WTC11 (cell line): ENCODE measurements around the gene ACTR6. TPM values are rescaled to one million over a fixed set of nuclear protein-coding genes. Genes with fewer than 3 reads are reported as not detected.

Experiments
- ATAC-seq: fragments of 200-7000 bp; cut with Tn5 transposase; 2 replicates; pipeline ENCODE4 v1.10.0; 2021; ENCODE audit warnings: mild to moderate bottlenecking, moderate library complexity
- CTCF ChIA-PET: fragments of 300-600 bp; sonication (Branson Sonifier 250); formaldehyde crosslinking; loops from one replicate; lab custom pipeline; 2021; ENCODE audit warnings: antibody characterized with exemption; lab: Charles Lee
- POLR2A ChIA-PET: fragments of 350-600 bp; sonication (Branson Sonifier 250); formaldehyde crosslinking; loops from one replicate; lab custom pipeline; 2021; ENCODE audit warnings: antibody characterized with exemption; lab: Charles Lee
- DNase-seq: peaks from one replicate; pipeline ENCODE4 v3.0.0; 2021; ENCODE audit warnings: low spot score
- H3K27ac Mint-ChIP-seq: 2 replicates; pipeline ENCODE4 v1.8.0; 2021; ENCODE audit warnings: mixed read lengths
- H3K27me3 Mint-ChIP-seq: 2 replicates; pipeline ENCODE4 v1.8.0; 2021; ENCODE audit warnings: low read depth, mild to moderate bottlenecking, moderate library complexity, mixed read lengths
- H3K36me3 Mint-ChIP-seq: 2 replicates; pipeline ENCODE4 v1.8.0; 2021; ENCODE audit warnings: mixed read lengths
- H3K4me1 Mint-ChIP-seq: 2 replicates; pipeline ENCODE4 v1.8.0; 2022; ENCODE audit warnings: mixed read lengths
- H3K4me3 Mint-ChIP-seq: 2 replicates; pipeline ENCODE4 v1.8.0; 2021; ENCODE audit warnings: mild to moderate bottlenecking, moderate library complexity, mixed read lengths
- H3K9me3 Mint-ChIP-seq: 2 replicates; pipeline ENCODE4 v1.8.0; 2021; ENCODE audit warnings: mixed read lengths
- CBFB ChIP-seq: sonication (generic); formaldehyde crosslinking; IDR thresholded peaks from 2 replicates; pipeline ENCODE4 v1.8.1; 2022; ENCODE audit warnings: mild to moderate bottlenecking, low read depth, missing genetic modification reagents
- CREM ChIP-seq: sonication (generic); formaldehyde crosslinking; IDR thresholded peaks from 2 replicates; pipeline ENCODE4 v1.8.1; 2022; ENCODE audit warnings: mild to moderate bottlenecking, missing genetic modification reagents, moderate library complexity
- KAT7 ChIP-seq: sonication (generic); formaldehyde crosslinking; IDR thresholded peaks from 2 replicates; pipeline ENCODE4 v1.8.1; 2023; ENCODE audit warnings: missing genetic modification reagents, mild to moderate bottlenecking, borderline replicate concordance
- NFYB ChIP-seq: sonication (generic); formaldehyde crosslinking; conservative IDR thresholded peaks from 2 replicates; pipeline ENCODE4 v1.8.0; 2022; ENCODE audit warnings: low read depth, missing genetic modification reagents
- NR1H2 ChIP-seq: sonication (generic); formaldehyde crosslinking; IDR thresholded peaks from 2 replicates; pipeline ENCODE4 v1.9.0; 2021; ENCODE audit warnings: mild to moderate bottlenecking, moderate library complexity, missing genetic modification reagents
- PRRX2 ChIP-seq: fragments of 250-450 bp; sonication (Bioruptor Pico); IDR thresholded peaks from 2 replicates; pipeline ENCODE4 v1.8.0; 2021; ENCODE audit warnings: mild to moderate bottlenecking
- RELA ChIP-seq: sonication (generic); formaldehyde crosslinking; IDR thresholded peaks from 2 replicates; pipeline ENCODE4 v1.8.1; 2022; ENCODE audit warnings: missing genetic modification reagents, mild to moderate bottlenecking, borderline replicate concordance
- SP1 ChIP-seq: sonication (generic); formaldehyde crosslinking; conservative IDR thresholded peaks from 2 replicates; pipeline ENCODE4 v1.8.1; 2022; ENCODE audit warnings: missing genetic modification reagents
- TEAD4 ChIP-seq: sonication (generic); formaldehyde crosslinking; IDR thresholded peaks from 2 replicates; pipeline ENCODE4 v1.8.0; 2022; ENCODE audit warnings: mild to moderate bottlenecking, missing genetic modification reagents
- ZNF396 ChIP-seq: fragments of 250-450 bp; sonication (Bioruptor Pico); IDR thresholded peaks from 2 replicates; pipeline ENCODE4 v1.8.0; 2021; ENCODE audit warnings: mild to moderate bottlenecking, moderate library complexity, borderline replicate concordance
- ZNF671 ChIP-seq: fragments of 250-450 bp; sonication (Bioruptor Pico); IDR thresholded peaks from 2 replicates; pipeline ENCODE4 v1.8.0; 2021; ENCODE audit warnings: mild to moderate bottlenecking
- total RNA-seq: library from RNA; stranded (reverse); gene quantifications from 3 replicates; pipeline ENCODE4 v1.2.3, GENCODE V29; 2021
- TF ChIP-seq, protein P1 (sequence below): fragments of 250-450 bp; sonication (Bioruptor Pico); IDR thresholded peaks from 2 replicates; pipeline ENCODE4 v1.9.0; 2021; ENCODE audit warnings: mild to moderate bottlenecking, borderline replicate concordance
- TF ChIP-seq, protein P2 (sequence below): sonication (generic); formaldehyde crosslinking; IDR thresholded peaks from 2 replicates; pipeline ENCODE4 v1.8.1; 2023; ENCODE audit warnings: mild to moderate bottlenecking, missing genetic modification reagents, borderline replicate concordance
- TF ChIP-seq, protein P3 (sequence below): sonication (generic); formaldehyde crosslinking; IDR thresholded peaks from 2 replicates; pipeline ENCODE4 v1.8.0; 2022; ENCODE audit warnings: missing genetic modification reagents
- TF ChIP-seq, protein P4 (sequence below): sonication (generic); formaldehyde crosslinking; IDR thresholded peaks from 2 replicates; pipeline ENCODE4 v1.8.1; 2023; ENCODE audit warnings: mild to moderate bottlenecking, missing genetic modification reagents
- TF ChIP-seq, protein P5 (sequence below): sonication (generic); formaldehyde crosslinking; IDR thresholded peaks from 2 replicates; pipeline ENCODE4 v1.8.1; 2022; ENCODE audit warnings: low read depth, missing genetic modification reagents, borderline replicate concordance

The ACTR6 gene
- total RNA-seq, 1 experiment from 2014 or later = 37.6 TPM

DNA sequence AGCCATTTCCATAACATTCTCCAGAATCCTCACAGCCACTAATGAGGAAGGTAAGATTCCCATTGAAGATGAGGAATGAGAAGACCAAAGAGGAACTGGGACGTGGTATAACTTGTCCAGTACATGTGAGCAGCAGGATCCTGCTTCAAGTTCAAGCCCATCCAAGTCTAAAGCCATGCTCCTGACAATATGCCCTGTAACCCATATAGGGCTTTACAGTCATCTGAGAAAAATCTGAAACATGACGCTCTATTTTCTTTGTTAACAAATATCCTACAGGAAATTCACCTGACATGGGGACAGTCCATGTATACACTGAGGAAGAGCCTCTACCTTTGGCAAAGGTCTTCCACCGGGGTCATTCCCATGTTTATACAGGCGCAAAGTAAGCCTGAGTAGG, 3.1 kb upstream of the ACTR6 start (continued):
- TF ChIP-seq, protein P1, sequence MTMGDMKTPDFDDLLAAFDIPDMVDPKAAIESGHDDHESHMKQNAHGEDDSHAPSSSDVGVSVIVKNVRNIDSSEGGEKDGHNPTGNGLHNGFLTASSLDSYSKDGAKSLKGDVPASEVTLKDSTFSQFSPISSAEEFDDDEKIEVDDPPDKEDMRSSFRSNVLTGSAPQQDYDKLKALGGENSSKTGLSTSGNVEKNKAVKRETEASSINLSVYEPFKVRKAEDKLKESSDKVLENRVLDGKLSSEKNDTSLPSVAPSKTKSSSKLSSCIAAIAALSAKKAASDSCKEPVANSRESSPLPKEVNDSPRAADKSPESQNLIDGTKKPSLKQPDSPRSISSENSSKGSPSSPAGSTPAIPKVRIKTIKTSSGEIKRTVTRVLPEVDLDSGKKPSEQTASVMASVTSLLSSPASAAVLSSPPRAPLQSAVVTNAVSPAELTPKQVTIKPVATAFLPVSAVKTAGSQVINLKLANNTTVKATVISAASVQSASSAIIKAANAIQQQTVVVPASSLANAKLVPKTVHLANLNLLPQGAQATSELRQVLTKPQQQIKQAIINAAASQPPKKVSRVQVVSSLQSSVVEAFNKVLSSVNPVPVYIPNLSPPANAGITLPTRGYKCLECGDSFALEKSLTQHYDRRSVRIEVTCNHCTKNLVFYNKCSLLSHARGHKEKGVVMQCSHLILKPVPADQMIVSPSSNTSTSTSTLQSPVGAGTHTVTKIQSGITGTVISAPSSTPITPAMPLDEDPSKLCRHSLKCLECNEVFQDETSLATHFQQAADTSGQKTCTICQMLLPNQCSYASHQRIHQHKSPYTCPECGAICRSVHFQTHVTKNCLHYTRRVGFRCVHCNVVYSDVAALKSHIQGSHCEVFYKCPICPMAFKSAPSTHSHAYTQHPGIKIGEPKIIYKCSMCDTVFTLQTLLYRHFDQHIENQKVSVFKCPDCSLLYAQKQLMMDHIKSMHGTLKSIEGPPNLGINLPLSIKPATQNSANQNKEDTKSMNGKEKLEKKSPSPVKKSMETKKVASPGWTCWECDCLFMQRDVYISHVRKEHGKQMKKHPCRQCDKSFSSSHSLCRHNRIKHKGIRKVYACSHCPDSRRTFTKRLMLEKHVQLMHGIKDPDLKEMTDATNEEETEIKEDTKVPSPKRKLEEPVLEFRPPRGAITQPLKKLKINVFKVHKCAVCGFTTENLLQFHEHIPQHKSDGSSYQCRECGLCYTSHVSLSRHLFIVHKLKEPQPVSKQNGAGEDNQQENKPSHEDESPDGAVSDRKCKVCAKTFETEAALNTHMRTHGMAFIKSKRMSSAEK (CRISPR knock-in tag) = no peak
- TF ChIP-seq PRRX2 (CRISPR knock-in tag) = no peak

DNA sequence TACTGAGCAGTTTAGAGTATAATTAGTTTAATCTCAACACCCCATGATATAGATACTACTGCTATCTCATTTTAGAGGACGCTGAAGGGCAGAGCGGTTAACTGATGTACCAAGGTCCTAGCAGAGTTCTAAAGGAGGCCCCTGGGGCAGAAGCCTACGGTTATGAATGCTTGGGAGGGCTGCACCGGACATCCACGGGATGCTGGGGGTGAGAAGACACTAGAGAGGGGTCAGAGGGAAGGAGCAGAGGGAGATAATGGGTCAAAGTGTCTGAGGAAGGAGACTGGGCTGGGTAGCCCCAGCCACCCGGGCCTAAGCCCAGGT, 1.6 kb upstream of the ACTR6 start:
- ATAC-seq = peak; percentile 5; the same call in 1 of the 2 replicates
- DNase-seq = no peak
- no peaks in the 10 kb centered on the region for H3K9me3 Mint-ChIP-seq
- ChIA-PET CTCF (interaction anchor here (2.5 kb wide), 1 partner anchor 45 kb away, joined by 23 read pairs; no protein-coding TSS in a partner anchor), POLR2A (no interaction called here)
- no peaks in the 10 kb centered on the region for H3K27me3 Mint-ChIP-seq
- peaks cover 14% of the 10 kb centered on the region for H3K36me3 Mint-ChIP-seq
- peaks cover 12% of the 10 kb centered on the region; the same call in 1 of the 2 replicates for H3K4me1 Mint-ChIP-seq
- peak overlapping the region; percentile 87; the same call in 1 of the 2 replicates for H3K27ac Mint-ChIP-seq
- peak overlapping the region; percentile 99 for H3K4me3 Mint-ChIP-seq
- no peak for TF ChIP-seq NR1H2 (CRISPR knock-in tag)
- no peak for TF ChIP-seq RELA
- no peak for TF ChIP-seq CBFB (CRISPR knock-in tag)
- TF ChIP-seq SP1 (CRISPR knock-in tag) = no peak
- TF ChIP-seq, protein P2, sequence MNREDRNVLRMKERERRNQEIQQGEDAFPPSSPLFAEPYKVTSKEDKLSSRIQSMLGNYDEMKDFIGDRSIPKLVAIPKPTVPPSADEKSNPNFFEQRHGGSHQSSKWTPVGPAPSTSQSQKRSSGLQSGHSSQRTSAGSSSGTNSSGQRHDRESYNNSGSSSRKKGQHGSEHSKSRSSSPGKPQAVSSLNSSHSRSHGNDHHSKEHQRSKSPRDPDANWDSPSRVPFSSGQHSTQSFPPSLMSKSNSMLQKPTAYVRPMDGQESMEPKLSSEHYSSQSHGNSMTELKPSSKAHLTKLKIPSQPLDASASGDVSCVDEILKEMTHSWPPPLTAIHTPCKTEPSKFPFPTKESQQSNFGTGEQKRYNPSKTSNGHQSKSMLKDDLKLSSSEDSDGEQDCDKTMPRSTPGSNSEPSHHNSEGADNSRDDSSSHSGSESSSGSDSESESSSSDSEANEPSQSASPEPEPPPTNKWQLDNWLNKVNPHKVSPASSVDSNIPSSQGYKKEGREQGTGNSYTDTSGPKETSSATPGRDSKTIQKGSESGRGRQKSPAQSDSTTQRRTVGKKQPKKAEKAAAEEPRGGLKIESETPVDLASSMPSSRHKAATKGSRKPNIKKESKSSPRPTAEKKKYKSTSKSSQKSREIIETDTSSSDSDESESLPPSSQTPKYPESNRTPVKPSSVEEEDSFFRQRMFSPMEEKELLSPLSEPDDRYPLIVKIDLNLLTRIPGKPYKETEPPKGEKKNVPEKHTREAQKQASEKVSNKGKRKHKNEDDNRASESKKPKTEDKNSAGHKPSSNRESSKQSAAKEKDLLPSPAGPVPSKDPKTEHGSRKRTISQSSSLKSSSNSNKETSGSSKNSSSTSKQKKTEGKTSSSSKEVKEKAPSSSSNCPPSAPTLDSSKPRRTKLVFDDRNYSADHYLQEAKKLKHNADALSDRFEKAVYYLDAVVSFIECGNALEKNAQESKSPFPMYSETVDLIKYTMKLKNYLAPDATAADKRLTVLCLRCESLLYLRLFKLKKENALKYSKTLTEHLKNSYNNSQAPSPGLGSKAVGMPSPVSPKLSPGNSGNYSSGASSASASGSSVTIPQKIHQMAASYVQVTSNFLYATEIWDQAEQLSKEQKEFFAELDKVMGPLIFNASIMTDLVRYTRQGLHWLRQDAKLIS = no peak
- no peak for TF ChIP-seq KAT7 (CRISPR knock-in tag)
- TF ChIP-seq, protein P1 (CRISPR knock-in tag) = no peak
- TF ChIP-seq ZNF671 = no peak
- TF ChIP-seq, protein P3, sequence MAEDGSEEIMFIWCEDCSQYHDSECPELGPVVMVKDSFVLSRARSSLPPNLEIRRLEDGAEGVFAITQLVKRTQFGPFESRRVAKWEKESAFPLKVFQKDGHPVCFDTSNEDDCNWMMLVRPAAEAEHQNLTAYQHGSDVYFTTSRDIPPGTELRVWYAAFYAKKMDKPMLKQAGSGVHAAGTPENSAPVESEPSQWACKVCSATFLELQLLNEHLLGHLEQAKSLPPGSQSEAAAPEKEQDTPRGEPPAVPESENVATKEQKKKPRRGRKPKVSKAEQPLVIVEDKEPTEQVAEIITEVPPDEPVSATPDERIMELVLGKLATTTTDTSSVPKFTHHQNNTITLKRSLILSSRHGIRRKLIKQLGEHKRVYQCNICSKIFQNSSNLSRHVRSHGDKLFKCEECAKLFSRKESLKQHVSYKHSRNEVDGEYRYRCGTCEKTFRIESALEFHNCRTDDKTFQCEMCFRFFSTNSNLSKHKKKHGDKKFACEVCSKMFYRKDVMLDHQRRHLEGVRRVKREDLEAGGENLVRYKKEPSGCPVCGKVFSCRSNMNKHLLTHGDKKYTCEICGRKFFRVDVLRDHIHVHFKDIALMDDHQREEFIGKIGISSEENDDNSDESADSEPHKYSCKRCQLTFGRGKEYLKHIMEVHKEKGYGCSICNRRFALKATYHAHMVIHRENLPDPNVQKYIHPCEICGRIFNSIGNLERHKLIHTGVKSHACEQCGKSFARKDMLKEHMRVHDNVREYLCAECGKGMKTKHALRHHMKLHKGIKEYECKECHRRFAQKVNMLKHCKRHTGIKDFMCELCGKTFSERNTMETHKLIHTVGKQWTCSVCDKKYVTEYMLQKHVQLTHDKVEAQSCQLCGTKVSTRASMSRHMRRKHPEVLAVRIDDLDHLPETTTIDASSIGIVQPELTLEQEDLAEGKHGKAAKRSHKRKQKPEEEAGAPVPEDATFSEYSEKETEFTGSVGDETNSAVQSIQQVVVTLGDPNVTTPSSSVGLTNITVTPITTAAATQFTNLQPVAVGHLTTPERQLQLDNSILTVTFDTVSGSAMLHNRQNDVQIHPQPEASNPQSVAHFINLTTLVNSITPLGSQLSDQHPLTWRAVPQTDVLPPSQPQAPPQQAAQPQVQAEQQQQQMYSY (CRISPR knock-in tag) = no peak
- TF ChIP-seq TEAD4 (CRISPR knock-in tag) = no peak
- TF ChIP-seq, protein P4, sequence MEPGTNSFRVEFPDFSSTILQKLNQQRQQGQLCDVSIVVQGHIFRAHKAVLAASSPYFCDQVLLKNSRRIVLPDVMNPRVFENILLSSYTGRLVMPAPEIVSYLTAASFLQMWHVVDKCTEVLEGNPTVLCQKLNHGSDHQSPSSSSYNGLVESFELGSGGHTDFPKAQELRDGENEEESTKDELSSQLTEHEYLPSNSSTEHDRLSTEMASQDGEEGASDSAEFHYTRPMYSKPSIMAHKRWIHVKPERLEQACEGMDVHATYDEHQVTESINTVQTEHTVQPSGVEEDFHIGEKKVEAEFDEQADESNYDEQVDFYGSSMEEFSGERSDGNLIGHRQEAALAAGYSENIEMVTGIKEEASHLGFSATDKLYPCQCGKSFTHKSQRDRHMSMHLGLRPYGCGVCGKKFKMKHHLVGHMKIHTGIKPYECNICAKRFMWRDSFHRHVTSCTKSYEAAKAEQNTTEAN (CRISPR knock-in tag) = no peak
- TF ChIP-seq NFYB (CRISPR knock-in tag) = no peak
- TF ChIP-seq CREM (CRISPR knock-in tag) = no peak
- TF ChIP-seq, protein P5, sequence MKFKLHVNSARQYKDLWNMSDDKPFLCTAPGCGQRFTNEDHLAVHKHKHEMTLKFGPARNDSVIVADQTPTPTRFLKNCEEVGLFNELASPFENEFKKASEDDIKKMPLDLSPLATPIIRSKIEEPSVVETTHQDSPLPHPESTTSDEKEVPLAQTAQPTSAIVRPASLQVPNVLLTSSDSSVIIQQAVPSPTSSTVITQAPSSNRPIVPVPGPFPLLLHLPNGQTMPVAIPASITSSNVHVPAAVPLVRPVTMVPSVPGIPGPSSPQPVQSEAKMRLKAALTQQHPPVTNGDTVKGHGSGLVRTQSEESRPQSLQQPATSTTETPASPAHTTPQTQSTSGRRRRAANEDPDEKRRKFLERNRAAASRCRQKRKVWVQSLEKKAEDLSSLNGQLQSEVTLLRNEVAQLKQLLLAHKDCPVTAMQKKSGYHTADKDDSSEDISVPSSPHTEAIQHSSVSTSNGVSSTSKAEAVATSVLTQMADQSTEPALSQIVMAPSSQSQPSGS (CRISPR knock-in tag) = no peak
- TF ChIP-seq ZNF396 (CRISPR knock-in tag) = no peak
